Stomach (tissue), 8 donors: ENCODE results near the gene ZNF845. TPM values are rescaled to one million over a fixed set of nuclear protein-coding genes. Genes with fewer than 3 reads are reported as not detected.

Experiments
- polyA plus RNA-seq, 3 donors: library from polyadenylated mRNA; stranded (reverse); fragments of 200-250 nt; gene quantifications; one replicate each; pipeline ENCODE4 v1.2.3, GENCODE V29; 2013
- total RNA-seq, 5 donors: library from RNA; depleted of rRNA; stranded (reverse); fragments of >200 nt; gene quantifications; one replicate each; pipeline versions ENCODE4 v1.1.0 to v1.2.3, GENCODE V29; 2014 to 2016
- donor health status: healthy with polysubstance abuse.
- donor health status: Bipolar disorder and iron deficiency.
- donor health status: healthy.

Gene ZNF845
- total and polyA plus RNA-seq, 8 donors = 1.2 to 28.6 (median 3.8) TPM

Other genes starting within 250 kb of the ZNF845 start
- gene ZNF160, start 230.3 kb upstream of the ZNF845 start, total RNA-seq = 10 to 100 TPM; 28.1 to 96.0 (median 56.7) TPM
- gene ZNF160, start 230.3 kb upstream of the ZNF845 start, polyA plus RNA-seq = 10 to 100 TPM in 1 of 3 donors, 1 to 10 TPM in 2; 7.3 to 13.5 (median 9.2) TPM
- 100 to 1,000 TPM in 1 of 5 donors, 10 to 100 TPM in 2, 1 to 10 TPM in 1, under 1 TPM in 1; 0.29 to 281 (median 15.2) TPM for gene ZNF415, start 200.8 kb upstream of the ZNF845 start, total RNA-seq
- 10 to 100 TPM in 1 of 3 donors, 1 to 10 TPM in 2; 5.5 to 11.2 (median 6.5) TPM for gene ZNF415, start 200.8 kb upstream of the ZNF845 start, polyA plus RNA-seq
- 10 to 100 TPM in 3 of 5 donors, 1 to 10 TPM in 2; 3.9 to 19.3 (median 12.5) TPM for gene ZNF347, start 174.7 kb upstream of the ZNF845 start, total RNA-seq
- 1 to 10 TPM; 1.3 to 2.3 (median 1.4) TPM for gene ZNF347, start 174.7 kb upstream of the ZNF845 start, polyA plus RNA-seq
- 1 to 10 TPM in 4 of 5 donors, under 1 TPM in 1; 0.72 to 9.5 (median 1.8) TPM for gene ZNF665, start 140.4 kb upstream of the ZNF845 start, total RNA-seq
- gene ZNF665, start 140.4 kb upstream of the ZNF845 start, polyA plus RNA-seq = 1 to 10 TPM; 1.2 to 2.9 (median 2.3) TPM
- gene ZNF677, start 78.9 kb upstream of the ZNF845 start, total RNA-seq = 10 to 100 TPM in 1 of 5 donors, 1 to 10 TPM in 2, not detected in 2; 6.5 to 35.6 (median 9.8) TPM
- 10 to 100 TPM in 1 of 3 donors, 1 to 10 TPM in 2; 6.2 to 11.2 (median 7.5) TPM for gene ZNF677, start 78.9 kb upstream of the ZNF845 start, polyA plus RNA-seq
- not detected for gene VN1R2, start 75.5 kb upstream of the ZNF845 start, total RNA-seq
- not detected for gene VN1R2, start 75.5 kb upstream of the ZNF845 start, polyA plus RNA-seq
- gene VN1R4, start 66.0 kb upstream of the ZNF845 start, total RNA-seq = not detected
- gene VN1R4, start 66.0 kb upstream of the ZNF845 start, polyA plus RNA-seq = not detected
- gene ZNF525, start 32.0 kb downstream of the ZNF845 start, total RNA-seq = 10 to 100 TPM in 3 of 5 donors, 1 to 10 TPM in 2; 3.6 to 33.3 (median 10.4) TPM
- gene ZNF525, start 32.0 kb downstream of the ZNF845 start, polyA plus RNA-seq = 1 to 10 TPM; 2.9 to 5.8 (median 4.7) TPM
- gene ZNF765, start 61.4 kb downstream of the ZNF845 start, total RNA-seq = 10 to 100 TPM; 10.1 to 35.7 (median 18.9) TPM
- gene ZNF765, start 61.4 kb downstream of the ZNF845 start, polyA plus RNA-seq = 1 to 10 TPM; 2.1 to 2.8 (median 2.7) TPM
- 10 to 100 TPM in 1 of 5 donors, 1 to 10 TPM in 3, under 1 TPM in 1; 0.58 to 16.3 (median 5.4) TPM for gene ZNF761, start 98.2 kb downstream of the ZNF845 start, total RNA-seq
- gene ZNF761, start 98.2 kb downstream of the ZNF845 start, polyA plus RNA-seq = 10 to 100 TPM in 1 of 3 donors, 1 to 10 TPM in 2; 6.5 to 10.5 (median 7.6) TPM
- 1 to 10 TPM in 4 of 5 donors, under 1 TPM in 1; 0.45 to 6.8 (median 3.5) TPM for gene ZNF813, start 134.0 kb downstream of the ZNF845 start, total RNA-seq
- gene ZNF813, start 134.0 kb downstream of the ZNF845 start, polyA plus RNA-seq = 1 to 10 TPM in 1 of 3 donors, under 1 TPM in 2; 0.70 to 1.7 (median 1.00) TPM
- gene ZNF331, start 204.4 kb downstream of the ZNF845 start, total RNA-seq = 10 to 100 TPM in 4 of 5 donors, 1 to 10 TPM in 1; 2.9 to 67.2 (median 17.9) TPM
- 1 to 10 TPM; 8.1 to 8.9 (median 8.5) TPM for gene ZNF331, start 204.4 kb downstream of the ZNF845 start, polyA plus RNA-seq